Panc1 (cell line): ENCODE measurements around the gene TMEFF2. TPM values are rescaled to one million over a fixed set of nuclear protein-coding genes. Genes with fewer than 3 reads are reported as not detected.

ENCODE experiments used
- ATAC-seq: fragments of 200-7000 bp; cut with Tn5 transposase; 2 replicates; pipeline ENCODE4 v1.9.1; 2020; ENCODE audit warnings: mild to moderate bottlenecking, moderate library complexity
- BruUV-seq: library from RNA; stranded (reverse); fragments of 400-500 nt; replicated peaks from 2 replicates; lab custom pipeline; 2021; lab: Mats Ljungman, UMichigan
- CTCF ChIA-PET: fragments of 300-600 bp; sonication (Branson Sonifier 250); formaldehyde crosslinking; loops from one replicate; lab custom pipeline; 2022; ENCODE audit warnings: antibody characterized with exemption; lab: Charles Lee
- POLR2A ChIA-PET: fragments of 300-600 bp; sonication (Branson Sonifier 250); formaldehyde crosslinking; loops from one replicate; lab custom pipeline; 2022; ENCODE audit warnings: antibody characterized with exemption; lab: Charles Lee
- DNase-seq: peaks from one replicate; pipeline ENCODE4 v3.0.0-alpha.2; 2010; ENCODE audit warnings: low read depth, low spot score
- H3K27ac ChIP-seq: 2 replicates; pipeline ENCODE4 v1.5.1; 2011; ENCODE audit warnings: mild to moderate bottlenecking, low read length, inconsistent platforms
- H3K27me3 ChIP-seq: fragments of 200-500 bp; sonication (Bioruptor generic); 2 replicates; pipeline ENCODE4 v1.6.0; 2014; ENCODE audit warnings: low read length, inconsistent platforms; ENCODE audit not compliant: control insufficient read depth, insufficient read depth
- H3K36me3 ChIP-seq: fragments of 200-500 bp; sonication (Bioruptor generic); 2 replicates; pipeline ENCODE4 v1.5.1; 2014; ENCODE audit warnings: inconsistent platforms, mild to moderate bottlenecking, low read length, moderate library complexity; ENCODE audit not compliant: control insufficient read depth, insufficient read depth
- H3K4me1 ChIP-seq: 2 replicates; pipeline ENCODE4 v1.5.1; 2011; ENCODE audit warnings: inconsistent platforms, mild to moderate bottlenecking, low read length, moderate library complexity; ENCODE audit not compliant: control insufficient read depth, insufficient read depth
- H3K4me3 ChIP-seq, 2 experiments: 2 replicates each; pipeline ENCODE4 v1.5.1; 2011 to 2012; ENCODE audit warnings: low read depth in 2 of 2, low read length in 2 of 2, mild to moderate bottlenecking in 2 of 2, inconsistent platforms in 1 of 2, moderate library complexity in 1 of 2
- H3K9me3 ChIP-seq: fragments of 200-500 bp; sonication (Bioruptor generic); 2 replicates; pipeline ENCODE4 v1.5.1; 2014; ENCODE audit warnings: low read depth, mild to moderate bottlenecking, inconsistent platforms, low read length, moderate library complexity; ENCODE audit not compliant: control insufficient read depth, insufficient read depth
- CTCF ChIP-seq: fragments of 450-650 bp; IDR thresholded peaks from 2 replicates; pipeline ENCODE4 v1.5.1; 2017; ENCODE audit warnings: mild to moderate bottlenecking
- POLR2AphosphoS5 ChIP-seq: IDR thresholded peaks from 2 replicates; pipeline ENCODE4 v1.6.1; 2012; ENCODE audit warnings: mild to moderate bottlenecking, low read depth, low read length, moderate library complexity
- REST ChIP-seq, 2 experiments: IDR thresholded peaks; 2 replicates each; pipeline ENCODE4 v1.6.1; 2011 to 2012; ENCODE audit warnings: low read depth in 2 of 2, control low read depth in 1 of 2, low read length in 1 of 2, mild to moderate bottlenecking in 1 of 2, moderate library complexity in 1 of 2; ENCODE audit not compliant: insufficient read depth in 1 of 2
- SIN3A ChIP-seq: IDR thresholded peaks from 2 replicates; pipeline ENCODE4 v1.6.1; 2012; ENCODE audit warnings: low read depth, mild to moderate bottlenecking, low read length, moderate library complexity, borderline replicate concordance; ENCODE audit not compliant: insufficient read depth
- TCF7L2 ChIP-seq: IDR thresholded peaks from 2 replicates; pipeline ENCODE4 v1.6.1; 2011; ENCODE audit warnings: mild to moderate bottlenecking, low read depth, low read length, inconsistent platforms
- in situ Hi-C: cut with HindIII; loops from 2 replicates; pipeline ENCODE4 v1.10.0; 2016; ENCODE audit warnings: low sequenced_read_pairs, low pct_unique_long_range_greater_than_20kb
- intact Hi-C: fragments of 100-400 bp; cut with micrococcal nuclease; formaldehyde crosslinking; loops from one replicate; pipeline ENCODE4 v1.10.0; 2022; ENCODE audit not compliant: unreplicated experiment
- total RNA-seq: library from RNA; stranded (reverse); gene quantifications from one replicate; pipeline ENCODE4 v1.2.1, GENCODE V29; 2021; ENCODE audit not compliant: unreplicated experiment

Gene TMEFF2
- total RNA-seq, 1 experiment from 2014 or later: 1.5 TPM

- H3K27me3 ChIP-seq: peaks cover 25% of the 10 kb centered on the region
These were observed 368 bp downstream of the TMEFF2 start for GRCh38 chr2:192194265-192194865.

GRCh38 chr2:192190474-192190873, 4.3 kb downstream of the TMEFF2 start:
- intact Hi-C loops: no loop called here
- no peak for TF ChIP-seq POLR2AphosphoS5
- TF ChIP-seq CTCF: peak; percentile 46; the same call in 1 of the 2 replicates
- no peak for TF ChIP-seq TCF7L2
- no peak for TF ChIP-seq SIN3A
- no peak for TF ChIP-seq REST (IDR thresholded peaks at IDR 0.05; ENCODE audit: insufficient read depth in 1 of 2, low read depth in 2 of 2, low read length in 1 of 2)
- H3K27me3 ChIP-seq: peaks cover 10% of the 10 kb centered on the region
- ATAC-seq (no peak), DNase-seq (no peak)
- BruUV-seq: no TSS peak
- H3K4me3 ChIP-seq: no peak overlapping the region
- in situ Hi-C loops: no loop called here
- ChIA-PET CTCF (no interaction called here), POLR2A (no interaction called here)
- no peaks in the 10 kb centered on the region for H3K9me3 ChIP-seq
- peaks cover 4% of the 10 kb centered on the region for H3K4me1 ChIP-seq
- H3K36me3 ChIP-seq: no peaks in the 10 kb centered on the region
- no peak overlapping the region for H3K27ac ChIP-seq

More at GRCh38 chr2:192194265-192194865, 368 bp downstream of the TMEFF2 start:
- ChIA-PET CTCF (interaction anchor here (0.6 kb wide), 1 partner anchor 641 kb away, joined by 4 read pairs; no protein-coding TSS in a partner anchor), POLR2A (no interaction called here)
- no peak for TF ChIP-seq REST (IDR thresholded peaks at IDR 0.05; ENCODE audit: insufficient read depth in 1 of 2, low read depth in 2 of 2, low read length in 1 of 2)
- no peak for TF ChIP-seq TCF7L2
- no peak for TF ChIP-seq CTCF
- TF ChIP-seq SIN3A: no peak
- no peak for TF ChIP-seq POLR2AphosphoS5
- ATAC-seq: peak; percentile 67
- Histone ChIP-seq H3K4me3 (peak overlapping the region; percentile 51 to 69), H3K9me3 (no peaks in the 10 kb centered on the region), H3K27ac (no peak overlapping the region), H3K36me3 (no peaks in the 10 kb centered on the region), H3K4me1 (peaks cover 7% of the 10 kb centered on the region)
- in situ Hi-C loops: no loop called here
- no TSS peak for BruUV-seq
- DNase-seq: no peak
- intact Hi-C loops: no loop called here
